Endothelial cell of umbilical vein (primary cell): ENCODE data around the gene LTO1. TPM values are rescaled to one million over a fixed set of nuclear protein-coding genes. Genes with fewer than 3 reads are reported as not detected.

ENCODE experiments used
- BruUV-seq: library from RNA; stranded (reverse); fragments of 400-500 nt; replicated peaks from 2 replicates; lab custom pipeline; 2021; lab: Mats Ljungman, UMichigan
- CTCF ChIA-PET: fragments of 300-600, 350-600 bp; sonication (Branson Sonifier 250); formaldehyde crosslinking; loops from one replicate; lab custom pipeline; 2021; ENCODE audit warnings: antibody characterized with exemption, inconsistent platforms; lab: Charles Lee
- POLR2A ChIA-PET: fragments of 300-600, 350-600 bp; sonication (Branson Sonifier 250); formaldehyde crosslinking; loops from one replicate; lab custom pipeline; 2021; ENCODE audit warnings: antibody characterized with exemption, inconsistent platforms; lab: Charles Lee
- DNase-seq: peaks from one replicate; pipeline ENCODE4 v3.0.0-alpha.2; 2011; ENCODE audit warnings: low read depth, low spot score
- FAIRE-seq: peaks from 2 replicates; lab custom pipeline; 2011; peaks lifted over from hg19 to GRCh38; lab: Jason Lieb, UNC
- H2AFZ ChIP-seq: 2 replicates; pipeline ENCODE4 v1.6.0; 2012; ENCODE audit warnings: low read depth, low read length, control low read depth, inconsistent platforms
- H3K27ac ChIP-seq: 2 replicates; pipeline ENCODE4 v1.5.1; 2011; ENCODE audit warnings: low read depth, mild to moderate bottlenecking, control low read depth, low read length, moderate library complexity; ENCODE audit not compliant: insufficient read depth
- H3K27me3 ChIP-seq, 2 experiments: 2 replicates each; pipeline versions ENCODE4 v1.6.0 to v1.6.1; 2011; ENCODE audit warnings: low read length in 2 of 2, mixed read lengths in 1 of 2; ENCODE audit not compliant: control insufficient read depth in 2 of 2, insufficient read depth in 2 of 2
- H3K36me3 ChIP-seq, 2 experiments: 2 replicates in 1 of 2; 3 replicates in 1 of 2; pipeline ENCODE4 v1.5.1; 2011; ENCODE audit warnings: low read length in 2 of 2, mild to moderate bottlenecking in 1 of 2, moderate library complexity in 1 of 2; ENCODE audit not compliant: control insufficient read depth in 2 of 2, insufficient read depth in 2 of 2; ENCODE audit errors: extremely low read depth in 1 of 2
- H3K4me1 ChIP-seq: 3 replicates; pipeline ENCODE4 v1.5.1; 2011; ENCODE audit warnings: mild to moderate bottlenecking, low read length; ENCODE audit not compliant: control insufficient read depth, insufficient read depth; ENCODE audit errors: extremely low read depth
- H3K4me2 ChIP-seq: 2 replicates; pipeline ENCODE4 v1.6.1; 2011; ENCODE audit warnings: low read length, control low read depth, mixed read lengths; ENCODE audit not compliant: insufficient read depth
- H3K4me3 ChIP-seq, 3 experiments: fragments of 200-600 bp in 1 of 3; sonication (generic), shearing (Covaris generic) in 1 of 3; replicated peaks in 1 of 3; 2 replicates each; pipeline ENCODE4 v1.5.1; 2011 to 2016; ENCODE audit warnings: control low read depth in 3 of 3, low read length in 3 of 3, mild to moderate bottlenecking in 2 of 3, inconsistent platforms in 1 of 3, low read depth in 1 of 3, moderate library complexity in 1 of 3; ENCODE audit not compliant: insufficient read depth in 1 of 3
- H3K79me2 ChIP-seq: 2 replicates; pipeline ENCODE4 v1.6.0; 2012; ENCODE audit warnings: low read length, inconsistent platforms; ENCODE audit not compliant: control insufficient read depth, insufficient read depth
- H3K9ac ChIP-seq: replicated peaks from 2 replicates; pipeline ENCODE3; 2011; ENCODE audit warnings: low read length, control low read depth; ENCODE audit not compliant: insufficient read depth; ENCODE audit errors: extremely low read depth
- H3K9me1 ChIP-seq: replicated peaks from 3 replicates; pipeline ENCODE4 v1.6.0; 2011; ENCODE audit warnings: mild to moderate bottlenecking, low read length; ENCODE audit not compliant: control insufficient read depth, insufficient read depth; ENCODE audit errors: extremely low read depth
- H3K9me3 ChIP-seq: replicated peaks from 2 replicates; pipeline ENCODE4 v1.5.1; 2012; ENCODE audit warnings: low read length, inconsistent platforms; ENCODE audit not compliant: control insufficient read depth, insufficient read depth
- H4K20me1 ChIP-seq: replicated peaks from 2 replicates; pipeline ENCODE3; 2011; ENCODE audit warnings: mild to moderate bottlenecking, low read length; ENCODE audit not compliant: control insufficient read depth, insufficient read depth; ENCODE audit errors: extremely low read depth
- EZH2 ChIP-seq: IDR thresholded peaks from 2 replicates; pipeline ENCODE4 v1.6.1; 2012; ENCODE audit warnings: borderline replicate concordance, low read depth, mild to moderate bottlenecking, moderate library complexity, low read length, inconsistent platforms; ENCODE audit not compliant: severe bottlenecking
- FOS ChIP-seq: IDR thresholded peaks from 2 replicates; pipeline ENCODE4 v1.6.1; 2011; ENCODE audit warnings: mild to moderate bottlenecking, low read length, moderate library complexity, borderline replicate concordance; ENCODE audit not compliant: insufficient read depth
- GATA2 ChIP-seq: IDR thresholded peaks from 2 replicates; pipeline ENCODE4 v1.7.0; 2011; ENCODE audit warnings: low read depth, mild to moderate bottlenecking, moderate library complexity, mixed read lengths, low read length; ENCODE audit not compliant: insufficient read length, insufficient read depth
- JUN ChIP-seq: IDR thresholded peaks from 2 replicates; pipeline ENCODE4 v1.6.1; 2011; ENCODE audit warnings: borderline replicate concordance, low read depth; ENCODE audit not compliant: insufficient read length, insufficient read depth
- MYC ChIP-seq: IDR thresholded peaks from one replicate; pipeline ENCODE4 v1.6.1; 2011; ENCODE audit warnings: mild to moderate bottlenecking, low read depth, low read length
- POLR2A ChIP-seq: IDR thresholded peaks from 2 replicates; pipeline ENCODE4 v1.6.1; 2012; ENCODE audit warnings: low read depth, mild to moderate bottlenecking, control low read depth, low read length
- dilution Hi-C: fragments of 300-500 bp; cut with MboI; formaldehyde crosslinking; loops from one replicate; pipeline ENCODE4 v1.15.0; 2019; ENCODE audit warnings: low sequenced_read_pairs; ENCODE audit not compliant: extremely low pct_ligation_motif_present
- intact Hi-C: fragments of 100-400 bp; cut with micrococcal nuclease; formaldehyde crosslinking; loops from one replicate; pipeline ENCODE4 v1.10.0; 2022
- polyA plus RNA-seq, 4 experiments: library from polyadenylated mRNA; depleted of rRNA in 3 of 4; stranded (reverse) in 3 of 4; unstranded in 1 of 4; fragments of >200 nt; gene quantifications; 2 replicates each; pipeline versions ENCODE4 v1.2.1 to v1.2.3, GENCODE V29; 2011 to 2012; ENCODE audit warnings: missing spikeins in 1 of 4
- total RNA-seq: library from RNA; stranded (reverse); gene quantifications from 2 replicates; pipeline ENCODE4 v1.2.3, GENCODE V29; 2021
- TF ChIP-seq, protein P1 (sequence below): IDR thresholded peaks from 2 replicates; pipeline ENCODE4 v1.6.1; 2011; ENCODE audit not compliant: insufficient read depth, insufficient read length
- TF ChIP-seq, protein P2 (sequence below), 2 donors: IDR thresholded peaks; 1 replicate in 1 of 2; 2 replicates in 1 of 2; pipeline ENCODE4 v1.5.1; 2011; ENCODE audit warnings: low read length in 2 of 2, mild to moderate bottlenecking in 2 of 2, moderate library complexity in 2 of 2, control low read depth in 1 of 2, inconsistent platforms in 1 of 2, low read depth in 1 of 2; ENCODE audit not compliant: insufficient read depth in 1 of 2; ENCODE audit errors: extremely low read depth in 1 of 2

Gene LTO1
- total and polyA plus RNA-seq, 2 donors (not counting 3 experiments of a cell fraction or from before 2014, with no cell fraction given), result 26.8 to 30.9 TPM

DNA sequence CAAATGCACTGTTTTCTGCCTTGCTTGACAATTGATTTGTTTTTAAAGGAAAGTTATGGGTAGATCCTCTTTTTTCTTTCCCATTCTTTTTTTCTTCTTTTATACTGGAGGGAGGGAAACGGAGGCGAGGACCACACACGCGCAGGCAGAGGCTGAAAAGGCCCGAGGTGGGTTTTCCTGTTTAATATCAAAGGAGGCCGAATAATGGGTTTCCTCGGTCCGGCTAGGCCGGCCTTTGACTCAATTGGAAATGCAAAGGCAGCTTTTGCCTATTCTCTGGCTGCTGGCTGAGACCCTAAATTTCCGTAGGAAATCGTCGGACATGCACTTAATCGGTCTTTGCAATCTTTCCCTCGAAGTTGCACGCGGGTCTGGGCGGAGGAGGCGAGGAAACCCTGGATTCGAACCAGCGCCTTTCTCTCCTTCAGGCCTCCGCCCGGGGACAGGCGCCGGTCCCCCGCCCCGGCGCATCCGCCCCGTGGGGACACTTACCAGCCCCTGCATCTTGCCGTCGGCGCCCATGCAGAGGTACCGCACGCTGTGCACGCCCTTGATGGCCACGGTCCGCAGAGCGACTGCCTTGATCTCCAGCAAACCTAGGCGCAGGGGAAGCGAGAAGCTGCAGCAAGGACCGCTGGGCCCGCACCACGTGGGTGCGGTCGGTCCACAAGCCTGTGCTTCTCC, 27.8 kb upstream of the LTO1 start:
- dilution Hi-C loops, result no loop called here
- no peak overlapping the region for H2AFZ ChIP-seq
- ChIA-PET POLR2A (no interaction called here), CTCF (no interaction called here)
- no peaks in the 10 kb centered on the region for H3K9me1 ChIP-seq
- H3K4me3 ChIP-seq, result no peak overlapping the region
- FAIRE-seq (no peak), DNase-seq (no peak)
- intact Hi-C loops, result loop anchor here (5.0 kb wide), 2 partner anchors 139 to 184 kb away; no protein-coding TSS in a partner anchor
- BruUV-seq, result no TSS peak
- H3K4me1 ChIP-seq, result peaks cover 8% of the 10 kb centered on the region
- H4K20me1 ChIP-seq, result no peaks in the 10 kb centered on the region
- no peak overlapping the region for H3K4me2 ChIP-seq
- H3K9me3 ChIP-seq, result no peaks in the 10 kb centered on the region
- no peaks in the 10 kb centered on the region for H3K36me3 ChIP-seq
- no peaks in the 10 kb centered on the region for H3K79me2 ChIP-seq
- no peak overlapping the region for H3K9ac ChIP-seq
- H3K27me3 ChIP-seq, result peaks cover 53 to 60% of the 10 kb centered on the region in 2 experiments
- no peak overlapping the region for H3K27ac ChIP-seq
- TF ChIP-seq, protein P1, sequence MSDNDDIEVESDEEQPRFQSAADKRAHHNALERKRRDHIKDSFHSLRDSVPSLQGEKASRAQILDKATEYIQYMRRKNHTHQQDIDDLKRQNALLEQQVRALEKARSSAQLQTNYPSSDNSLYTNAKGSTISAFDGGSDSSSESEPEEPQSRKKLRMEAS, result no peak
- no peak for TF ChIP-seq GATA2
- TF ChIP-seq MYC, result no peak
- TF ChIP-seq, protein P2, sequence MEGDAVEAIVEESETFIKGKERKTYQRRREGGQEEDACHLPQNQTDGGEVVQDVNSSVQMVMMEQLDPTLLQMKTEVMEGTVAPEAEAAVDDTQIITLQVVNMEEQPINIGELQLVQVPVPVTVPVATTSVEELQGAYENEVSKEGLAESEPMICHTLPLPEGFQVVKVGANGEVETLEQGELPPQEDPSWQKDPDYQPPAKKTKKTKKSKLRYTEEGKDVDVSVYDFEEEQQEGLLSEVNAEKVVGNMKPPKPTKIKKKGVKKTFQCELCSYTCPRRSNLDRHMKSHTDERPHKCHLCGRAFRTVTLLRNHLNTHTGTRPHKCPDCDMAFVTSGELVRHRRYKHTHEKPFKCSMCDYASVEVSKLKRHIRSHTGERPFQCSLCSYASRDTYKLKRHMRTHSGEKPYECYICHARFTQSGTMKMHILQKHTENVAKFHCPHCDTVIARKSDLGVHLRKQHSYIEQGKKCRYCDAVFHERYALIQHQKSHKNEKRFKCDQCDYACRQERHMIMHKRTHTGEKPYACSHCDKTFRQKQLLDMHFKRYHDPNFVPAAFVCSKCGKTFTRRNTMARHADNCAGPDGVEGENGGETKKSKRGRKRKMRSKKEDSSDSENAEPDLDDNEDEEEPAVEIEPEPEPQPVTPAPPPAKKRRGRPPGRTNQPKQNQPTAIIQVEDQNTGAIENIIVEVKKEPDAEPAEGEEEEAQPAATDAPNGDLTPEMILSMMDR (IDR thresholded peaks at IDR 0.05; ENCODE audit: extremely low read depth in 1 of 2, insufficient read depth in 1 of 2, low read depth in 1 of 2, low read length in 2 of 2), result no peak
- no peak for TF ChIP-seq POLR2A
- peak; percentile 98 for TF ChIP-seq EZH2
- TF ChIP-seq FOS, result no peak
- TF ChIP-seq JUN, result no peak
